HEK293 (cell line): ENCODE measurements around the gene DNMT3B.
A peak's percentile ranks its signal among the peaks of the same experiment; 100 is the strongest.

Experiments used
- IKZF3 ChIP-seq: fragments of 450-650 bp; IDR thresholded peaks from 2 replicates; pipeline ENCODE4 v1.5.0; 2018; ENCODE audit warnings: missing biosample characterization, mild to moderate bottlenecking, missing genetic modification characterization, moderate library complexity
- KLF10 ChIP-seq: fragments of 450-650 bp; IDR thresholded peaks from 2 replicates; pipeline ENCODE4 v1.5.1; 2018; ENCODE audit warnings: missing biosample characterization, mild to moderate bottlenecking, missing genetic modification characterization
- KLF8 ChIP-seq: fragments of 450-650 bp; formaldehyde crosslinking; IDR thresholded peaks from 2 replicates; pipeline ENCODE4 v1.5.1; 2016; ENCODE audit warnings: missing biosample characterization, missing genetic modification characterization
- RBAK ChIP-seq: fragments of 450-650 bp; formaldehyde crosslinking; IDR thresholded peaks from 2 replicates; pipeline ENCODE4 v1.5.1; 2016; ENCODE audit warnings: missing biosample characterization, missing genetic modification characterization
- SCRT2 ChIP-seq: fragments of 450-650 bp; formaldehyde crosslinking; IDR thresholded peaks from 2 replicates; pipeline ENCODE4 v1.5.1; 2016; ENCODE audit warnings: missing biosample characterization, missing genetic modification characterization
- ZBTB48 ChIP-seq: fragments of 450-650 bp; formaldehyde crosslinking; IDR thresholded peaks from 2 replicates; pipeline ENCODE4 v1.5.1; 2016; ENCODE audit warnings: missing biosample characterization, missing genetic modification characterization
- ZNF121 ChIP-seq: fragments of 450-650 bp; formaldehyde crosslinking; IDR thresholded peaks from 2 replicates; pipeline ENCODE4 v1.5.1; 2016; ENCODE audit warnings: missing biosample characterization, missing genetic modification characterization
- ZNF132 ChIP-seq: fragments of 450-650 bp; formaldehyde crosslinking; IDR thresholded peaks from 2 replicates; pipeline ENCODE4 v1.5.1; 2017; ENCODE audit warnings: missing biosample characterization, missing genetic modification characterization, borderline replicate concordance
- ZNF184 ChIP-seq: fragments of 450-650 bp; IDR thresholded peaks from 2 replicates; pipeline ENCODE4 v1.5.1; 2018; ENCODE audit warnings: missing biosample characterization, mild to moderate bottlenecking, missing genetic modification characterization
- ZNF239 ChIP-seq: fragments of 450-650 bp; formaldehyde crosslinking; IDR thresholded peaks from 2 replicates; pipeline ENCODE4 v1.5.1; 2016; ENCODE audit warnings: missing biosample characterization, missing genetic modification characterization
- ZNF350 ChIP-seq: fragments of 450-650 bp; formaldehyde crosslinking; IDR thresholded peaks from 2 replicates; pipeline ENCODE4 v1.5.0; 2017; ENCODE audit warnings: missing biosample characterization, mild to moderate bottlenecking, missing genetic modification characterization
- ZNF501 ChIP-seq: fragments of 450-650 bp; formaldehyde crosslinking; IDR thresholded peaks from 2 replicates; pipeline ENCODE4 v1.5.1; 2016; ENCODE audit warnings: missing biosample characterization, missing genetic modification characterization
- ZNF530 ChIP-seq: fragments of 450-650 bp; formaldehyde crosslinking; IDR thresholded peaks from 2 replicates; pipeline ENCODE4 v1.5.1; 2016; ENCODE audit warnings: low read depth, missing biosample characterization, missing genetic modification characterization
- ZNF610 ChIP-seq: fragments of 450-650 bp; formaldehyde crosslinking; IDR thresholded peaks from 2 replicates; pipeline ENCODE4 v1.5.1; 2016; ENCODE audit warnings: missing biosample characterization, missing genetic modification characterization, borderline replicate concordance
- ZNF645 ChIP-seq: fragments of 450-650 bp; formaldehyde crosslinking; IDR thresholded peaks from 2 replicates; pipeline ENCODE4; 2016; ENCODE audit warnings: missing biosample characterization, missing genetic modification characterization
- ZNF654 ChIP-seq: fragments of 450-650 bp; formaldehyde crosslinking; IDR thresholded peaks from 2 replicates; pipeline ENCODE4 v1.5.1; 2016; ENCODE audit warnings: low read depth, missing biosample characterization, missing genetic modification characterization
- ZNF664 ChIP-seq: fragments of 450-650 bp; formaldehyde crosslinking; IDR thresholded peaks from 2 replicates; pipeline ENCODE4 v1.5.1; 2016; ENCODE audit warnings: missing biosample characterization, missing genetic modification characterization
- TF ChIP-seq, protein P1 (sequence below): fragments of 450-650 bp; formaldehyde crosslinking; IDR thresholded peaks from 2 replicates; pipeline ENCODE4 v1.5.0; 2017; ENCODE audit warnings: missing biosample characterization, missing genetic modification characterization, borderline replicate concordance
- TF ChIP-seq, protein P2 (sequence below): fragments of 450-650 bp; formaldehyde crosslinking; conservative IDR thresholded peaks from 2 replicates; pipeline ENCODE4 v1.5.1; 2016; ENCODE audit warnings: low read depth, missing biosample characterization, missing genetic modification characterization
- TF ChIP-seq, protein P3 (sequence below): fragments of 450-650 bp; formaldehyde crosslinking; IDR thresholded peaks from 2 replicates; pipeline ENCODE4 v1.5.1; 2016; ENCODE audit warnings: missing biosample characterization, missing genetic modification characterization
- TF ChIP-seq, protein P4 (sequence below): fragments of 450-650 bp; formaldehyde crosslinking; IDR thresholded peaks from 2 replicates; pipeline ENCODE4 v1.5.1; 2016; ENCODE audit warnings: missing biosample characterization, missing genetic modification characterization
- TF ChIP-seq, protein P5 (sequence below): fragments of 450-650 bp; formaldehyde crosslinking; IDR thresholded peaks from 2 replicates; pipeline ENCODE4 v1.5.1; 2017; ENCODE audit warnings: missing biosample characterization, missing genetic modification characterization
- TF ChIP-seq, protein P6 (sequence below): fragments of 450-650 bp; formaldehyde crosslinking; IDR thresholded peaks from 2 replicates; pipeline ENCODE4 v1.5.1; 2017; ENCODE audit warnings: missing biosample characterization, missing genetic modification characterization

The DNMT3B gene

DNA sequence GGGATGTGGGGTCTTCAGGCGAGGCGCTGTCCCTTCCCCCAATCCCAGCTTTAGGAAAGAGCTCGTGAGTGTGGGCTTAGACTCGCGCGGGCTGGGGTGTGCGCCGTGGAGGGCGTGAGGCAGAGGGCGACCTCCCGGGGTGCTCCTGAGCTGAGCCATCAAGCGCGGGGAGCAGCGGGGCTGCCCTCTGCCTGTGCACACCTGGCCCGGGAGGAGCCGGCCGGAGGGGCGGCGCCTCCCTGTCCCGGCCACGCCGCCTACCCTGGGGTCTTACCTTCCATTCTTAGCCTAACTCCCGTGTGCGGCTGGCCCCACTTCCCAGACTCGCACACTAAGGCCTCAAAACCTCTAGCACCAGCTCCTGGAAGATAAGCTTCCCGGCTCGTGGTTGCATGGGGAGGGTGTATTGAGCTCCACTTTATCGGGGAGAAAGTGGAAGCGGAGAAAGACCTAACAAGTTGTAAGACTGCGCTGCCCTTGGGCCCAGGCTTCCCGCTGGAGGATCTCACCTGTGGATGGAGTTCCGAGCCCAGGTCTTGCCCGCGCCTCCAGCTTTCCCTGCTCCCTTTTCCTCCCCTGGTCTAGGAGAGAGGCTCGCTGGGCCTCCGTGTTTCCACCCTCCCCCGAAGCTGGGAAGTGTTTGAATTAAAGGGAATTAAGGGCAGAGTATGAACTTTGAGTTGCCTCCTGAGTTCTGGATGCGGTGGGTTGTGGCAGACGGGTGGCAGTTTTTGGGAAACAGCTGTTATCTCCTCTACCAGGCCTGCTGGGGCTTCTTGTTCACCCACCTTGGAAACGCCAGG lies 1.2 kb downstream of the DNMT3B start (continued):
- TF ChIP-seq, protein P1, sequence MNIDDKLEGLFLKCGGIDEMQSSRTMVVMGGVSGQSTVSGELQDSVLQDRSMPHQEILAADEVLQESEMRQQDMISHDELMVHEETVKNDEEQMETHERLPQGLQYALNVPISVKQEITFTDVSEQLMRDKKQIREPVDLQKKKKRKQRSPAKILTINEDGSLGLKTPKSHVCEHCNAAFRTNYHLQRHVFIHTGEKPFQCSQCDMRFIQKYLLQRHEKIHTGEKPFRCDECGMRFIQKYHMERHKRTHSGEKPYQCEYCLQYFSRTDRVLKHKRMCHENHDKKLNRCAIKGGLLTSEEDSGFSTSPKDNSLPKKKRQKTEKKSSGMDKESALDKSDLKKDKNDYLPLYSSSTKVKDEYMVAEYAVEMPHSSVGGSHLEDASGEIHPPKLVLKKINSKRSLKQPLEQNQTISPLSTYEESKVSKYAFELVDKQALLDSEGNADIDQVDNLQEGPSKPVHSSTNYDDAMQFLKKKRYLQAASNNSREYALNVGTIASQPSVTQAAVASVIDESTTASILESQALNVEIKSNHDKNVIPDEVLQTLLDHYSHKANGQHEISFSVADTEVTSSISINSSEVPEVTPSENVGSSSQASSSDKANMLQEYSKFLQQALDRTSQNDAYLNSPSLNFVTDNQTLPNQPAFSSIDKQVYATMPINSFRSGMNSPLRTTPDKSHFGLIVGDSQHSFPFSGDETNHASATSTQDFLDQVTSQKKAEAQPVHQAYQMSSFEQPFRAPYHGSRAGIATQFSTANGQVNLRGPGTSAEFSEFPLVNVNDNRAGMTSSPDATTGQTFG: no peak
- no peak for TF ChIP-seq ZNF132
- TF ChIP-seq ZNF645 (tag by site-specific recombination): no peak
- TF ChIP-seq IKZF3: 0 out of 2 replicates have a peak, but pooled peaks have one; percentile 18
- TF ChIP-seq, protein P2, sequence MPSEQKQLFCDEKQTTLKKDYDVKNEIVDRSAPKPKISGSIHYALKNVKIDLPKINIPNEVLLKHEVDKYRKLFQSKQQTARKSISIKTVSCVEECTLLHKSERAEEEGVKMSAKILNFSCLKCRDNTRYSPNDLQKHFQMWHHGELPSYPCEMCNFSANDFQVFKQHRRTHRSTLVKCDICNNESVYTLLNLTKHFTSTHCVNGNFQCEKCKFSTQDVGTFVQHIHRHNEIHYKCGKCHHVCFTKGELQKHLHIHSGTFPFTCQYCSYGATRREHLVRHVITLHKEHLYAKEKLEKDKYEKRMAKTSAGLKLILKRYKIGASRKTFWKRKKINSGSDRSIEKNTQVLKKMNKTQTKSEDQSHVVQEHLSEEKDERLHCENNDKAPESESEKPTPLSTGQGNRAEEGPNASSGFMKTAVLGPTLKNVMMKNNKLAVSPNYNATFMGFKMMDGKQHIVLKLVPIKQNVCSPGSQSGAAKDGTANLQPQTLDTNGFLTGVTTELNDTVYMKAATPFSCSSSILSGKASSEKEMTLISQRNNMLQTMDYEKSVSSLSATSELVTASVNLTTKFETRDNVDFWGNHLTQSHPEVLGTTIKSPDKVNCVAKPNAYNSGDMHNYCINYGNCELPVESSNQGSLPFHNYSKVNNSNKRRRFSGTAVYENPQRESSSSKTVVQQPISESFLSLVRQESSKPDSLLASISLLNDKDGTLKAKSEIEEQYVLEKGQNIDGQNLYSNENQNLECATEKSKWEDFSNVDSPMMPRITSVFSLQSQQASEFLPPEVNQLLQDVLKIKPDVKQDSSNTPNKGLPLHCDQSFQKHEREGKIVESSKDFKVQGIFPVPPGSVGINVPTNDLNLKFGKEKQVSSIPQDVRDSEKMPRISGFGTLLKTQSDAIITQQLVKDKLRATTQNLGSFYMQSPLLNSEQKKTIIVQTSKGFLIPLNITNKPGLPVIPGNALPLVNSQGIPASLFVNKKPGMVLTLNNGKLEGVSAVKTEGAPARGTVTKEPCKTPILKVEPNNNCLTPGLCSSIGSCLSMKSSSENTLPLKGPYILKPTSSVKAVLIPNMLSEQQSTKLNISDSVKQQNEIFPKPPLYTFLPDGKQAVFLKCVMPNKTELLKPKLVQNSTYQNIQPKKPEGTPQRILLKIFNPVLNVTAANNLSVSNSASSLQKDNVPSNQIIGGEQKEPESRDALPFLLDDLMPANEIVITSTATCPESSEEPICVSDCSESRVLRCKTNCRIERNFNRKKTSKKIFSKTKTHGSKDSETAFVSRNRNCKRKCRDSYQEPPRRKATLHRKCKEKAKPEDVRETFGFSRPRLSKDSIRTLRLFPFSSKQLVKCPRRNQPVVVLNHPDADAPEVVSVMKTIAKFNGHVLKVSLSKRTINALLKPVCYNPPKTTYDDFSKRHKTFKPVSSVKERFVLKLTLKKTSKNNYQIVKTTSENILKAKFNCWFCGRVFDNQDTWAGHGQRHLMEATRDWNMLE: no peak
- no peak for TF ChIP-seq ZNF184
- no peak for TF ChIP-seq RBAK
- no peak for TF ChIP-seq ZNF121 (tag by site-specific recombination)
- no peak for TF ChIP-seq ZNF350 (tag by site-specific recombination)
- TF ChIP-seq, protein P3, sequence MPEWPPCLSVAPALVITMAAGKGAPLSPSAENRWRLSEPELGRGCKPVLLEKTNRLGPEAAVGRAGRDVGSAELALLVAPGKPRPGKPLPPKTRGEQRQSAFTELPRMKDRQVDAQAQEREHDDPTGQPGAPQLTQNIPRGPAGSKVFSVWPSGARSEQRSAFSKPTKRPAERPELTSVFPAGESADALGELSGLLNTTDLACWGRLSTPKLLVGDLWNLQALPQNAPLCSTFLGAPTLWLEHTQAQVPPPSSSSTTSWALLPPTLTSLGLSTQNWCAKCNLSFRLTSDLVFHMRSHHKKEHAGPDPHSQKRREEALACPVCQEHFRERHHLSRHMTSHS (tag by site-specific recombination): no peak
- TF ChIP-seq, protein P4, sequence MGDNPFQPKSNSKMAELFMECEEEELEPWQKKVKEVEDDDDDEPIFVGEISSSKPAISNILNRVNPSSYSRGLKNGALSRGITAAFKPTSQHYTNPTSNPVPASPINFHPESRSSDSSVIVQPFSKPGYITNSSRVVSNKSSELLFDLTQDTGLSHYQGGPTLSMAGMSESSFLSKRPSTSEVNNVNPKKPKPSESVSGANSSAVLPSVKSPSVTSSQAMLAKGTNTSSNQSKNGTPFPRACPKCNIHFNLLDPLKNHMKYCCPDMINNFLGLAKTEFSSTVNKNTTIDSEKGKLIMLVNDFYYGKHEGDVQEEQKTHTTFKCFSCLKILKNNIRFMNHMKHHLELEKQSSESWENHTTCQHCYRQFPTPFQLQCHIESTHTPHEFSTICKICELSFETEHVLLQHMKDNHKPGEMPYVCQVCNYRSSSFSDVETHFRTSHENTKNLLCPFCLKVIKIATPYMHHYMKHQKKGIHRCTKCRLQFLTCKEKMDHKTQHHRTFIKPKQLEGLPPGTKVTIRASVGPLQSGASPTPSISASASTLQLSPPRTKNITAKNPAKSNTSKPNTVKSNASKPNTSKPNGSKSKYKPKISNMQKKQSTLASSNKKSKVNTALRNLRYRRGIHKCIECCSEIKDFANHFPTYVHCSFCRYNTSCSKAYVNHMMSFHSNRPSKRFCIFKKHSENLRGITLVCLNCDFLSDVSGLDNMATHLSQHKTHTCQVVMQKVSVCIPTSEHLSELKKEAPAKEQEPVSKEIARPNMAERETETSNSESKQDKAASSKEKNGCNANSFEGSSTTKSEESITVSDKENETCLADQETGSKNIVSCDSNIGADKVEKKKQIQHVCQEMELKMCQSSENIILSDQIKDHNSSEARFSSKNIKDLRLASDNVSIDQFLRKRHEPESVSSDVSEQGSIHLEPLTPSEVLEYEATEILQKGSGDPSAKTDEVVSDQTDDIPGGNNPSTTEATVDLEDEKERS (tag by site-specific recombination): no peak
- TF ChIP-seq ZNF654: no peak
- TF ChIP-seq ZNF501 (tag by site-specific recombination): no peak
- TF ChIP-seq ZBTB48: no peak
- no peak for TF ChIP-seq KLF10 (tag by site-specific recombination)
- TF ChIP-seq KLF8 (tag by site-specific recombination): 0 out of 2 replicates have a peak, but pooled peaks have one; percentile 25
- 0 out of 2 replicates have a peak, but pooled peaks have one; percentile 59 for TF ChIP-seq SCRT2 (tag by site-specific recombination)
- no peak for TF ChIP-seq ZNF610 (tag by site-specific recombination)
- TF ChIP-seq ZNF239 (tag by site-specific recombination): no peak
- TF ChIP-seq, protein P5, sequence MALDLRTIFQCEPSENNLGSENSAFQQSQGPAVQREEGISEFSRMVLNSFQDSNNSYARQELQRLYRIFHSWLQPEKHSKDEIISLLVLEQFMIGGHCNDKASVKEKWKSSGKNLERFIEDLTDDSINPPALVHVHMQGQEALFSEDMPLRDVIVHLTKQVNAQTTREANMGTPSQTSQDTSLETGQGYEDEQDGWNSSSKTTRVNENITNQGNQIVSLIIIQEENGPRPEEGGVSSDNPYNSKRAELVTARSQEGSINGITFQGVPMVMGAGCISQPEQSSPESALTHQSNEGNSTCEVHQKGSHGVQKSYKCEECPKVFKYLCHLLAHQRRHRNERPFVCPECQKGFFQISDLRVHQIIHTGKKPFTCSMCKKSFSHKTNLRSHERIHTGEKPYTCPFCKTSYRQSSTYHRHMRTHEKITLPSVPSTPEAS (tag by site-specific recombination): no peak
- no peak for TF ChIP-seq ZNF664 (tag by site-specific recombination)
- TF ChIP-seq, protein P6, sequence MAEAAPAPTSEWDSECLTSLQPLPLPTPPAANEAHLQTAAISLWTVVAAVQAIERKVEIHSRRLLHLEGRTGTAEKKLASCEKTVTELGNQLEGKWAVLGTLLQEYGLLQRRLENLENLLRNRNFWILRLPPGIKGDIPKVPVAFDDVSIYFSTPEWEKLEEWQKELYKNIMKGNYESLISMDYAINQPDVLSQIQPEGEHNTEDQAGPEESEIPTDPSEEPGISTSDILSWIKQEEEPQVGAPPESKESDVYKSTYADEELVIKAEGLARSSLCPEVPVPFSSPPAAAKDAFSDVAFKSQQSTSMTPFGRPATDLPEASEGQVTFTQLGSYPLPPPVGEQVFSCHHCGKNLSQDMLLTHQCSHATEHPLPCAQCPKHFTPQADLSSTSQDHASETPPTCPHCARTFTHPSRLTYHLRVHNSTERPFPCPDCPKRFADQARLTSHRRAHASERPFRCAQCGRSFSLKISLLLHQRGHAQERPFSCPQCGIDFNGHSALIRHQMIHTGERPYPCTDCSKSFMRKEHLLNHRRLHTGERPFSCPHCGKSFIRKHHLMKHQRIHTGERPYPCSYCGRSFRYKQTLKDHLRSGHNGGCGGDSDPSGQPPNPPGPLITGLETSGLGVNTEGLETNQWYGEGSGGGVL (tag by site-specific recombination): no peak
- no peak for TF ChIP-seq ZNF530 (tag by site-specific recombination)
